HL-60 (cell line): Measurements from ENCODE around the gene SLC22A4.

Source experiments
- CTCF ChIP-seq: IDR thresholded peaks from one replicate; pipeline ENCODE4 v1.5.1; 2011; ENCODE audit warnings: low read length, control low read depth, inconsistent platforms; ENCODE audit not compliant: insufficient read depth
- POLR2AphosphoS5 ChIP-seq: IDR thresholded peaks from 2 replicates; pipeline ENCODE4 v1.6.1; 2012; ENCODE audit warnings: low read depth

- TF ChIP-seq CTCF (no peak), POLR2AphosphoS5 (no peak)
These were observed 71.0 kb downstream of the SLC22A4 start for GRCh38 chr5:132365213-132365612.
